ENCODE measurements around the gene HOXD3.
A peak's percentile ranks its signal among the peaks of the same experiment; 100 is the strongest.

HOXD3 gene

DNA sequence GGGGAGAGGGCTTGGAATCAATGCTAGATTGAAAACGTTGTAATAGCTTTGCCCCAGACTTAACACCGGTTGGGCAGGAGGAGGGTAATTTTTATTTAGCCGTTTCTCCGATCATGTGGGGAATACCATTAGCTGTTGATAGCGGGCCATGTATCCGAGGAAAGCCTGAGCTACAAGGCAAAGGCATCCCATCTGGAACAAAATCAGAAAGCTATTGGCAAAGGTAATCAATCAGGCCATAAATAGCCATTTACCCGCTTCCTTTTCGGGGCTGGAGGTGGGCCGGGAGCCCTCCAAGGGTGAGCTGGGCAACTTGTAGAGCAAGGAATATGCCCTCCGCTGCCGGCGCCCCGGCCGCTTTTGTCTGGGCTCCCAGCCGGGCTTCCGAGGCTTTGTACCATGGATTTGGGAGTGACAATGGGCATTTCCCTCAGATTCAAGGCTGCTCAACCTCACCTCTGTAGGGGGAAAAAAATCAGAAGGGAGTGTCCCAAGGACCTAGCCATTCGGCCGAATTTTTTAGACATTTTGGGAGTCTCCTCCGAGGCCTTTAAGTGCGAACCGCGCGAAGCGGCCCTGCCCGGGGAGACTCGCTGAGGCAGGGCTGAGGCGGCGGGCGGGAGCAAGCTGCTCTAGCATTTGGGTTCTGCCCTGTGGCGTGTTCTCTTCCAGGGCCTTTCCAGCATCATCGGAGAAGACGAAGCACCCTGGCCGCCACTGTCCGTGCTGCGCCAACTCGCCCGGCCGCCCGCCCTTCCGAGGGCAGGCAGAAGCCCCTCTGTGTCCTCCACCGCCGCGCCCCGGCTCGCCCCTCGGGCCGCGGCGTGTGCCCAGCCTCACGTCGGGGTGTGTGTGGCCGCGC lies 35.7 kb upstream of the HOXD3 start:
- no peak for DNase-seq

GRCh38 chr2:176122052-176122682 lies 34.9 kb upstream of the HOXD3 start:
- peak; percentile 54 to 60 for DNase-seq

GRCh38 chr2:176122683-176123410 lies 34.3 kb upstream of the HOXD3 start, which contains the start of gene HOXD9:
Gene HOXD9 (plus strand): TSS chr2:176122719. CDS start chr2:176122769, 50 bp downstream.
- peak in 1 of 2 experiments; percentile 72 for DNase-seq

DNA sequence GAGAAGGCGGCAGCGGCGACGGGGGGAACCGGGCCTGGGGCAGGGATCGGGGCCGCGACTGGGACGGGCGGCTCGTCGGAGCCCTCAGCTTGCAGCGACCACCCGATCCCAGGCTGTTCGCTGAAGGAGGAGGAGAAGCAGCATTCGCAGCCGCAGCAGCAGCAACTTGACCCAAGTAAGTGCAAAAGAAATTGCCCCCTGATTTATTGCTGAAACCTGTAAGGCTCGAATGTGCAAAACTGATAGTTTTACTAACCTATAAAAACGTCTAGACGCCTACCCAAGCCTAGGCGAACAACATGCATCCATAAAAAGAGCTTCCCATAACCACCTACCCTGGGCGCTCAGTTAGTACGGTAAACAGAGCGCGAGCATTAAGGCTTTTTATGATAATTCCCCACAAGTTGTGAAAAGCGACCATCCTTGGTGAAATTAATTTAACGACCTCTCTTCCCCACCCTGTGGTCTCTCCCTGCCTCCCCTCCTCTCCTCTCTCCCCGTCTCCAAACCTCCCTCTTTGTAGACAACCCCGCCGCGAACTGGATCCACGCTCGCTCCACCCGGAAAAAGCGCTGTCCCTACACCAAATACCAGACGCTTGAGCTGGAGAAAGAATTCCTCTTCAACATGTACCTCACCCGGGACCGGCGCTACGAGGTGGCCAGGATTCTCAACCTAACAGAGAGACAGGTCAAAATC lies 33.5 kb upstream of the HOXD3 start:
- DNase-seq = no peak

- DNase-seq = no peak
Observed at GRCh38 chr2:176124110-176124946, 32.8 kb upstream of the HOXD3 start.

GRCh38 chr2:176124947-176125771 lies 31.9 kb upstream of the HOXD3 start:
- DNase-seq = no peak

GRCh38 chr2:176125772-176126054 lies 31.4 kb upstream of the HOXD3 start:
- DNase-seq = no peak

DNA sequence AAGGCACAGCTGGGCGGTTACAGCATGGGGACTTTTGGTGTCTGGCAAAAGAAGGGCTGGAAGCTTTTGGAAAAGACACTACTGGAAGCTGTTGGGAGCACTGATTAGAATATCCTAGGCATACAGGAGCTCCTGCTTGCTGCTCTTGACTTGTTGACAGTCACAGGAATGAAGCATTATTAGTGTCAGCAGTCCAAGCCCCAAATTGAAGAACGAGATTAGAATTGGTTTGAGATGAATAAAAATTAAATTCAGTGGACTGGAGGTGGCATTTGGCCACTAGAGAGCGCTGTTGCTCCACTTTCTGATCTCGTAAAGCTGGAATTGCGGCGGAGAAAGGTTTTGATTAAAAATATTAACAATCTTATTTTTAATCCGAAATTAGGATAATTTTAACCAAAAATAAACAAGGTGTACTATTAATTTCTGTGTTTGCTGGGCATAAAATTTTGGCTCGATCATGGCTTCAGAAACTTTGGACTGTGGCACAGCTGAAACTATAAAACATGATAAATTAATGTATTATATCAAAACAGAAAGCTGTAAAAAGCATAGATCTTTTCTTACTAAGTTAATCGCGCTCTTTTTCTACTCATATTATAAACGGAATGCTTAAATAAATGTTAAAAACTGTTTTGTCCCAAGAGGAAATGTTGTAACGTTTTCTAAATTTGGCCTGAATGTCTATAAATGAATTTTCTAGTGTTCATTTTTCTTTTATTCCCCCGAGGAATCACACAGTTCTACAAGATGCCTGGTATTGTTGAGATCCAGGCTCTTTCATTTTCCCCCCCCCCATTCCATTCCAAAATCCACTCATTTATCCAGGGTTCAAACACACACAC lies 30.0 kb upstream of the HOXD3 start:
- peak in 1 of 2 experiments; percentile 47 for DNase-seq

DNA sequence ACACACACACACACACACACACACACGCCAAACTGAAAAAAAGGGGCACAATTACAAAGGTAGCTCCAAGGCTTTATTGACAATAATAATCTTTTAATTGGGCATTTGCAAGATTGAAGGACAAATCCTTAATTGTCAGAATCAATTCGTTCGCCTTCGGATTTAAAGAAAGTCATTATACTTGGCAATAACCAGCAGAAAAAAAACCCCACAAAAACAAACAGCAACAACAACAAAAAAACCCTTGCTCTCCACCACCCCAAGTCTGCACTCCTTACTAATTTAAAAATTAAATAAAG lies 29.4 kb upstream of the HOXD3 start:
- DNase-seq = no peak

GRCh38 chr2:176128172-176128981 lies 28.7 kb upstream of the HOXD3 start:
- DNase-seq = peak in 1 of 2 experiments; percentile 55

- peak; percentile 53 to 82 for DNase-seq
Observed at GRCh38 chr2:176128982-176129796, 27.9 kb upstream of the HOXD3 start, which contains the start of gene HOXD8. Gene HOXD8 (plus strand): TSS chr2:176129705. CDS start chr2:176130367, 662 bp downstream.

DNA sequence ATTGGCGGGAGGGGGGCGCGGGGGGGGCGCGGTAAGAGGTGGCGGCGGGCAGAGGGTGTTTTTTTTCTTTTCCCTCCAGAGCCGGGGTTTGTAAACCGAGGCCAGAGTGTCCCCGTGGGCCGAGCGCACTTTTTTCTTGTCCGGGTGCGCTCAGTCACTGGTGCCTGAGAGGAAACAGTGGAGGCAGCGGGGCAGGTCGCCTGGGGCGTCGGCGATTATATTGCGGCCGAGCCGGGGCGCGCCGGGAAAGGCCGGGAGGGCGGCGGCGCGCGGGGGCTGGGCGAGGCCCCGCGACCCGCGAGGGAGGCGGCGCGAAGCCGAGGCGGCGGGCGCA lies 27.3 kb upstream of the HOXD3 start:
- DNase-seq = peak in 1 of 2 experiments; percentile 57

DNA sequence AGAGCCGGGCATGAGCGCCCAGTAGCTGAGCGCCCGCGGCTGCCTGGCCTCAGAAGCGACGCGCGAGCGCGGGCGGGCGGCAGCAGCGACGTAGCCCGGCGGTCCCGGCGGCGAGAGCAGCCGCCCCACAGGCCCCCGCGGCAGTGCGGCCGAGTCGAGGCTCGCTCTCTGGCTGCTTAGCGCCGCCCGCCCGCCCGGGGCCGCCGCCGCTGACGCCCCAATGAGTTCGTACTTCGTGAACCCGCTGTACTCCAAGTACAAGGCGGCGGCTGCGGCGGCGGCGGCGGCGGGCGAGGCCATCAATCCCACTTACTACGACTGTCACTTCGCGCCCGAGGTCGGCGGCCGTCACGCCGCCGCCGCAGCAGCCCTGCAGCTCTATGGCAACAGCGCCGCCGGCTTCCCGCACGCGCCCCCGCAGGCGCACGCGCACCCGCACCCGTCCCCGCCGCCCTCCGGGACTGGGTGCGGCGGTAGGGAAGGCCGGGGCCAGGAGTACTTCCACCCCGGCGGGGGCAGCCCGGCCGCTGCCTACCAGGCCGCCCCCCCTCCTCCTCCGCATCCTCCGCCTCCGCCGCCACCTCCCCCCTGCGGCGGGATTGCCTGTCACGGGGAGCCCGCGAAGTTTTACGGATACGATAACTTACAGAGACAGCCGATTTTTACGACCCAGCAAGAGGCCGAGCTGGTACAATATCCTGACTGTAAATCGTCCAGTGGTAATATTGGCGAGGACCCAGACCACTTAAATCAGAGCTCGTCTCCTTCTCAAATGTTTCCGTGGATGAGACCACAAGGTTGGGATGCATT lies 26.8 kb upstream of the HOXD3 start:
- peak in 1 of 2 experiments; percentile 59 for DNase-seq

DNA sequence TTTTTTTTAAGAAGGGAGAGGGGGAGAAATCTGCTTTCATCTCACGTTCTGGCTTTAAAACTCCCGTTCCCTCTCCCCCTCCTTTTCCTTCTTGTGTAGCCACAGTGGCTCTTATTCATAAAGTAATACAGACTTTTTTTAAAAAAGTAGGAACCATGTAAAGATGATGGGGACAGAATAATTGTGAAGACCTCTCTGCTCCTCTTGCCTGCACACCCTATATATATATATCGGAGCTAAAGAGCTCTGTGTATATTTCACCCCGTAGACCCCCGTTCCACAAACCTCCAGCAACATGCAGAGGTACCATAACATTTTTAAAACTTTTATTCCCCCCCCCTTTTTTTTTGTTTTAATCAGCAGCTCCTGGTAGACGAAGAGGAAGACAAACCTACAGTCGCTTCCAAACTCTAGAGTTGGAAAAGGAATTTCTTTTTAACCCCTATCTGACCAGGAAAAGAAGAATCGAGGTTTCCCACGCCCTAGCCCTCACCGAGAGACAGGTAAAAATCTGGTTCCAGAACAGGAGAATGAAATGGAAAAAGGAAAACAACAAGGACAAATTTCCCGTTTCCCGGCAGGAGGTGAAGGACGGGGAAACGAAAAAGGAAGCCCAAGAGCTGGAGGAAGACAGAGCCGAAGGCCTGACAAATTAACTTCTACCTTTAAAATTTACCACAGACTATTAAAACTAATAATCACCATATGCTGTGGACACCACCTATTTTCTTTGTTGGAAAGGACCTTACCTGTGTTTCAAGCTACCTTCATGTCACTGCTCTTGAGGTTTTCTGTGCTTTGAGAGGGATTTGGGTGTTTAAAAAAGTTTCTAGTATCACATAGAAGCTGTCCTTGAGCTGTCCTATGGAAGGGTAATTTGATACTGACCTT lies 25.9 kb upstream of the HOXD3 start:
- no peak for DNase-seq

- DNase-seq = no peak
Observed at GRCh38 chr2:176131848-176132158, 25.3 kb upstream of the HOXD3 start.

- DNase-seq = peak; percentile 89 to 97
Observed at GRCh38 chr2:176132205-176133171, 24.6 kb upstream of the HOXD3 start.
